ENCODE data around the gene POMGNT2. TPM values are rescaled to one million over a fixed set of nuclear protein-coding genes. Genes with fewer than 3 reads are reported as not detected.
A peak's percentile ranks its signal among the peaks of the same experiment; 100 is the strongest.

POMGNT2 gene
- total RNA-seq, 6 experiments from 2014 or later: 4.8 to 9.2 (median 6.0) TPM

DNA sequence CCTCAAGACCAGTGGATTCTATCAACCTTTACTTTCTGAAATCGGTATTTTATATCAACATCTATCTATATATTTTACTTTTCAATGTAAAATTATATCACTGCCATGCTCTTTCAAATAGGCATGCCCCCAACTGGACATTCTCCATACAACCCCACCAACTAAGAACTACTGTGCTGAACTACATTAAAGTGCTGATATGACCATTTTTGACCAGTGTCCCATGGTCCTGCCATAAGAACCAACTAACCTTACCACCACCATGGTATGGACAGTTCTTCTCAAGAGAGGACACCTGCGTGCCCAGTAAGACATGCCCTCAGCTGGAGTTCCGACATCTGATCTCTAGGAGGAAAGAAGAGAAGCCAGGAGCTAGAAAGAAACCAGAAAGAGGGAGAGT, 15.6 kb downstream of the POMGNT2 start:
- DNase-seq (no peak), ATAC-seq (no peak)
- TF ChIP-seq, protein P1, sequence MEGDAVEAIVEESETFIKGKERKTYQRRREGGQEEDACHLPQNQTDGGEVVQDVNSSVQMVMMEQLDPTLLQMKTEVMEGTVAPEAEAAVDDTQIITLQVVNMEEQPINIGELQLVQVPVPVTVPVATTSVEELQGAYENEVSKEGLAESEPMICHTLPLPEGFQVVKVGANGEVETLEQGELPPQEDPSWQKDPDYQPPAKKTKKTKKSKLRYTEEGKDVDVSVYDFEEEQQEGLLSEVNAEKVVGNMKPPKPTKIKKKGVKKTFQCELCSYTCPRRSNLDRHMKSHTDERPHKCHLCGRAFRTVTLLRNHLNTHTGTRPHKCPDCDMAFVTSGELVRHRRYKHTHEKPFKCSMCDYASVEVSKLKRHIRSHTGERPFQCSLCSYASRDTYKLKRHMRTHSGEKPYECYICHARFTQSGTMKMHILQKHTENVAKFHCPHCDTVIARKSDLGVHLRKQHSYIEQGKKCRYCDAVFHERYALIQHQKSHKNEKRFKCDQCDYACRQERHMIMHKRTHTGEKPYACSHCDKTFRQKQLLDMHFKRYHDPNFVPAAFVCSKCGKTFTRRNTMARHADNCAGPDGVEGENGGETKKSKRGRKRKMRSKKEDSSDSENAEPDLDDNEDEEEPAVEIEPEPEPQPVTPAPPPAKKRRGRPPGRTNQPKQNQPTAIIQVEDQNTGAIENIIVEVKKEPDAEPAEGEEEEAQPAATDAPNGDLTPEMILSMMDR (IDR thresholded peaks at IDR 0.05): no peak
- no peak for TF ChIP-seq POLR2A (IDR thresholded peaks at IDR 0.05)
- H3K4me3 ChIP-seq: no peak overlapping the region
- 89% methylated on average over 3 of the region's 3 CpGs for WGBS (ENCODE audit: insufficient coverage, low coverage, low lambda C conversion rate, missing lambda C conversion rate)
- H3K9me3 ChIP-seq: no peaks in the 10 kb centered on the region
- intact Hi-C loops (cut with DNase I): no loop called here
- H3K27ac ChIP-seq: no peak overlapping the region
- H3K27me3 ChIP-seq: no peaks in the 10 kb centered on the region
- H3K4me1 ChIP-seq: peaks cover 0 to 7% (median 0%) of the 10 kb centered on the region in 4 donors
- no peaks in the 10 kb centered on the region for H3K36me3 ChIP-seq

DNA sequence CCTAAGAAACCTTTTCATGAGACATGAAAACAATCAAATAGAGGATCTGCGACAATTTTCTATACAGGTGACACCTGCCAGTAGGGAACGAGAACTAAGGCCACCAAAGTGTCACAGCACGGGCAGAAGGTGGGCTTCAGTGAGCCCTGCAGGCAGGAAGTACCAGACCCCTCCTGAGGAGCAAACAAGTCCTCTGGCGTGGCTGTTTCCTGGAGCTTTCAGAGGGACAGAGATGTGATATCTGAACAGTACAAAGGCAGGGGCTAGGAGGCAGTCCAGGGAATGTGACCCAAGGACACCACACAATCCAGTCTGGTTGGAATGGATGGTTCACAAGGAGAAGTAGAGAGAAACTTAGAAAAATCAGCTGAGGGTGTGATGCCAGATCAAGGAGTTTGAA, 16.8 kb downstream of the POMGNT2 start:
- intact Hi-C loops (cut with DNase I): loop anchor here (5.0 to 10.0 kb wide), 2 partner anchors 124 to 127 kb away; no protein-coding TSS in a partner anchor
- H3K9me3 ChIP-seq: no peaks in the 10 kb centered on the region
- no peaks in the 10 kb centered on the region for H3K36me3 ChIP-seq
- no peak overlapping the region for H3K27ac ChIP-seq
- no peaks in the 10 kb centered on the region for H3K27me3 ChIP-seq
- peaks cover 0 to 7% (median 0%) of the 10 kb centered on the region in 4 donors for H3K4me1 ChIP-seq
- ATAC-seq (no peak), DNase-seq (no peak)
- H3K4me3 ChIP-seq: no peak overlapping the region
- WGBS (ENCODE audit: insufficient coverage, low coverage, low lambda C conversion rate, missing lambda C conversion rate): 90% methylated on average over 2 of the region's 4 CpGs
- TF ChIP-seq, protein P1 (IDR thresholded peaks at IDR 0.05): no peak
- no peak for TF ChIP-seq POLR2A (IDR thresholded peaks at IDR 0.05)

DNA sequence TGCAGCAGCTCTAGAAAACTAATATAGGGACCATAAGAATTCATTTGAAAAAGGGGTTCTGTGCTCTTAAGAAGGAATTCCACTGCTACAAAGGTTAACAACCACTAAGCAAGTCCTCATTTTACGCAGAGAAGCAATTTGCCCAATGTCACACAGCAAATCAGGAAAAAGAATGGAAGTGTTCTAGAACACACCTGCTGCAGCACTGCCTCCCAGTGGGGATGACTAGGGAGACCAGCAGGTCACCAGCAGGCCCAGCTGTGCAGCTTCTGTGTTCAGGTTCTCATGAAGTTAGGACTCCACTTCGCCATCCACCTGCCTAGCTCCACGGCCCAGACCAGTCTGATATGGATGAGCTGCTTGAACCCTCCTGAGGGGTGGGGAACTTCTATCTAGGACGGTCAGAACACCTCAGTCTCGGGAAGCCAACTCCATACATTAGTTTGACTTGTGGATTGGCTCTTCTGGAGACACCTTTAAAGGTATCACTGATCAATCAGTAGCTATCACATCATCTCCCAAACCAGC, 18.6 kb downstream of the POMGNT2 start:
- WGBS (ENCODE audit: insufficient coverage, low coverage, low lambda C conversion rate, missing lambda C conversion rate): 85% methylated on average over 3 of the region's 5 CpGs
- peak; percentile 46 to 72 (median 70) for DNase-seq

DNA sequence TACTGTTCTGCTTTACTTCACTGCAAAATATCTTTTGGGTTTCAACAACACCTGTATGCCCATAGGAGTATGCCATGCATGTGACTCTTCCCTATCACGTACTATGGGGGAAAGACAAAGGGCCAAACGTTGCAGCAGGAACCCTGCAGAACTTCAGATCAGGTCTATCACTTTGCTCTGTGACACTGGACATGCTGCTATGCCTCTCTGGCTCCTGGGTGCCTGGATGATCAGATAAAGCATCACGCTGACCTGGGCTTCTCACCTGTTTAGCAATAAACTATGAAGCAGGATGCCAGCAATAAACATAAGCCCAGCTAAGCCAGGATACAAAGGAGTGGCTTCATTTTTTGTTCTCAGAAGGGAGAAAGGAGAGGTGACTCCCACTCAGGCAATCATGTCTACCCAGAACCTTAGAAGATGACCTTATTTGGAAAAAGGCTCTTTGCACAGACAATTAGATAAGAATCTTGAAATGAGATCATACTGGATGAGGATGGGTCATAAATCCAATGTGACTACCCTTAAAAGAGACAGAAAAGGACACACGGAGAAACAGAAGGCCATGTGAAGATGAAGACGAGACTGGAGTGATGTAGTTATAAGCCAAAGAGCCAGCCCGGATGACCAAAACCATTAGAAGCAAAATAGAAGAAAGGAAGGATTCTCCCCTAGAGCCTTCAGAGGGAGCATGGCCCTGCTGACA, 19.3 kb downstream of the POMGNT2 start:
- intact Hi-C loops (cut with DNase I): loop anchor here (5.0 to 10.0 kb wide), 2 partner anchors 122 to 124 kb away; no protein-coding TSS in a partner anchor
- Histone ChIP-seq H3K4me1 (peaks cover 0 to 7% (median 0%) of the 10 kb centered on the region in 4 donors), H3K36me3 (no peaks in the 10 kb centered on the region), H3K27me3 (no peaks in the 10 kb centered on the region), H3K27ac (no peak overlapping the region), H3K4me3 (no peak overlapping the region), H3K9me3 (no peaks in the 10 kb centered on the region)
- TF ChIP-seq POLR2A (IDR thresholded peaks at IDR 0.05): no peak
- TF ChIP-seq, protein P1 (IDR thresholded peaks at IDR 0.05): no peak
- ATAC-seq (no peak), DNase-seq (no peak)
- 89% methylated on average over 5 of the region's 6 CpGs for WGBS (ENCODE audit: insufficient coverage, low coverage, low lambda C conversion rate, missing lambda C conversion rate)

More for the DNA sequence above, 18.6 kb downstream of the POMGNT2 start:
- no peaks in the 10 kb centered on the region for H3K9me3 ChIP-seq
- no peak overlapping the region for H3K27ac ChIP-seq
- intact Hi-C loops (cut with DNase I): loop anchor here (5.0 to 10.0 kb wide), 2 partner anchors 123 to 125 kb away; no protein-coding TSS in a partner anchor
- H3K4me1 ChIP-seq: peaks cover 0 to 7% (median 0%) of the 10 kb centered on the region in 4 donors
- no peak overlapping the region for H3K4me3 ChIP-seq
- H3K36me3 ChIP-seq: no peaks in the 10 kb centered on the region
- no peaks in the 10 kb centered on the region for H3K27me3 ChIP-seq
- TF ChIP-seq, protein P1 (IDR thresholded peaks at IDR 0.05): peak; percentile 40 to 67 (median 62)
- no peak for TF ChIP-seq POLR2A (IDR thresholded peaks at IDR 0.05)
- ATAC-seq: peak; percentile 93 to 97 (median 96)

Measured in right lobe of liver (tissue), 6 donors.